Lung microvascular endothelial cell (primary cell): ENCODE results near the gene ASPN. TPM values are rescaled to one million over a fixed set of nuclear protein-coding genes. Genes with fewer than 3 reads are reported as not detected.

Experiments used
- DNase-seq, 2 donors: peaks; one replicate each; pipeline versions ENCODE4 v3.0.0 to v3.0.0-alpha.2; 2010; ENCODE audit warnings: low read depth in 2 of 2
- total RNA-seq: library from RNA; depleted of rRNA; stranded (reverse); fragments of >200 nt; gene quantifications from 2 replicates; pipeline ENCODE4 v1.2.1, GENCODE V29; 2014

Gene ASPN
- total RNA-seq = not detected in 2 replicates

DNA sequence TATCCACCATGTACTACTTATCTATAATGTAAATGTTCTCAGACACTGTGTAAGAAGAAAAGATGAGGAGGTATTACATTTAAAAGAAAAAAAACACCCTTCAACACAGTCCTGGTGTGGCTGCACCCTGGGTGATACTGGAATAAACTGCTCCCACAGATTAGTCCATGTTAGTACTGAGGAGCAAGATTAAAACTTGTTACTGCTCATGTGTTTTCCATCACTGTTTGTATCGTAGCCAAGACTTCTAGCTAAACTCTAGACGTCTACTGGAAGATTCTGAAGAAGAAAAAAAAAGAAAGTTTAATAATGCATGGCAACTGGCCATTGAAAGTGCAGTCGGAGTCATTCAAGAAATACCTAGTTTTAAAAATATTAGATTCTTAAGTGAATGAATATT lies at the start of gene ASPN:
Gene ASPN, minus strand, starts transcription at position 178 of the 400 bp plus-strand sequence.
- no peak for DNase-seq

DNA sequence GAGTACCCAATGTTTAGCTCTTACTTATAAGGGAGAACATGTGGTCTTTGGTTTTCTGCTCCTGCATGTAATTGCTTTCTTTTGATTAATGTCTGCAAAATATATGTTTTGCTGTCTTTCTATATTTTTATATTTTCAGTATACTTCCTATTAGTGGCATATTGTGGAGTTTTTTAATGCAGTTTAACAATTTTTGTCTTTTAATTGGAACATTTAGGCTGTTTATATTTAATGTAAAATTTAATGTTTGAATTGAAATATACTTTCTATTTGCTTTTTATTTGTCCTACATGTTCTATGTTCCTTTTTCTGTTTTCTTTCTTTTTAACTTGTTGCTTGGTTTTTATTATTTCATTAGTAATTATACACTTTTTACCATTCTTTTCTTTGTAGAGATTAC lies 48.6 kb upstream of the ASPN start:
- no peak for DNase-seq

DNA sequence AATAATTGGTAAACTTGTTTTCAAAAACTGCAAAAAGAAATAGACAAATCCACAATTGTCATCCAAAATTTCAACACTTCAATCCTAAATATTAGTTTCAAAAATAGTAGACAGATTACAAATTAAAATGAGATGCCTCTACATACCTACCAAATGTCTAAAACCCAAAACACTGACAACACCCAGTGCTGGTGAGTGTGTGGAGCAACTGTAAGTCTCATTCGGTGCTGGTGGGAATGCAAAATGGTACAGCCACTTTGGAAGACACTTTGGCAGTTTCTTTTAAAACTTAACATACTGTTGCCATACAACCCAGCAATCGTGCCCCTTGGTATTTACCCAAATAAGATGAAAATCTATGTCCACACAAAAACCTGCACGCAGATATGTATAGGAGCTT lies 46.8 kb upstream of the ASPN start:
- no peak for DNase-seq

DNA sequence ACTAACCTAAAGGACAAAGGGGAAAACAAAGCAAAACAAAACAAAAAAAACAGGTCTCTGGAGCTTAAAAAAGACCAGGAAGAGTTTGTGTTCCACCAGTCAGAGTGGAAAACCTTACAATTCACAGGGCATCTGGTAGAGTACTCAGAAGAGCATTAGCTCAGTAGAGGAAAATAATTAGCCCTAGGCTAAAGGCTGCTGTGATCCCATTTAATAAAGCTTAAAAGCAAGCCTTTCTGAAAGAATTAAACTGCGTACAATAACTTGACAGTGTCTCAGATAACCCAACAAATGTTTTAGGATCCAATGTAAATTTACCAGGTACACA lies 46.2 kb upstream of the ASPN start:
- no peak for DNase-seq

DNA sequence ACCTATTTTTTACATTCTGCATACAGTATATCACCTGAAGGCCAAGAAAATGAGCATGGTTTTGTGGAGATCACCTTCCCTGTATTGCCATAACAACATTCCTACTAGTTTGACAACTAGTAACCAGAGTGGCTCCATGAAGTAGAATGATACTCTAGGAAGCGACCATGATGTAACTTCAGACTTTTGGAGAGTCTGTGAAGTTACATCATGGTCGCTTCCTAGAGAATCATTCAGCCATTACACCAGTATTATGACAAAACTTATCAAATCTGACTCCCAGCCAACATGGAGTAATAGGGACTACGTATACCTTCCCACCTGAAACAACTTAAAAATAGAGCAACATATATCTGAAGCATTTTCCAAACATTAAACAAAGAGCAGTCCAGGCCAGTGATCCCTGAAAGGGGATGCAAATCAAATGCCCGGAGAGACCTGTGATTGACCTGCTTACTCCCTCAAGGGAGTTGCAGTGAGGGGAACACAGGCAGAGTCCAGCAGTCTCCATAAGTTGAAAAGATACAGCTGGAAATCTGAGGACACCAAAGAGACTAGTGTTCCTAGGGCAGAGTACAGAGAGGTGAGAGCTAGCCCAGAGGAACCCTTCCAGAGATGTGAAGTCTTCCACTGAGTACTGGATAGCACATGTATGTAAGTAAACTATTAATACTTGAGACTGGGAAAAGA lies 45.7 kb upstream of the ASPN start:
- no peak for DNase-seq

DNA sequence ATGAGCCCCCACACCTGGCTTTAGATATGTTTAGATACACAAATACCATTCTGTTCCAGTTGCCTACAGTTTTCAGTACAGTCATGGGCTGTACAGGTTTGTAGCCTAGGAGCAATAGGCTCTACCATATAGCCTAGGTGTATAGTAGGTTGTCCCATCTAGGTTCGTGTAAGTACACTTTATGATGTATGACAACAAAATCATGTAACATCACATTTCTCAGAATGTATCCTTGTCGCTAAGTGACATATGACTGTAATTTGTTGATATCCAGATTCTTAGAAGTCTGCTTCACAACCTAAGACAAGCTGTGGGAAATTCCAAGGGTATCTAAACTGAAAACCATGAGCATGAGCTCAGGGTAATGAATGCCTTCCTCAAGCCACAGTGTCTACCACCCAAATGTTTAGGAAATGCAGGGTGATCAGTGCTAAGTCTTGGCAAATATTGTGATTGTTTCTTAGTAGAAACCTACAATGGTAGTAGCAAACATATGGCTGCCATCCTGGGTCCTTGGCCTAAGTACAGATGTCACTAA lies 45.1 kb upstream of the ASPN start:
- no peak for DNase-seq

DNA sequence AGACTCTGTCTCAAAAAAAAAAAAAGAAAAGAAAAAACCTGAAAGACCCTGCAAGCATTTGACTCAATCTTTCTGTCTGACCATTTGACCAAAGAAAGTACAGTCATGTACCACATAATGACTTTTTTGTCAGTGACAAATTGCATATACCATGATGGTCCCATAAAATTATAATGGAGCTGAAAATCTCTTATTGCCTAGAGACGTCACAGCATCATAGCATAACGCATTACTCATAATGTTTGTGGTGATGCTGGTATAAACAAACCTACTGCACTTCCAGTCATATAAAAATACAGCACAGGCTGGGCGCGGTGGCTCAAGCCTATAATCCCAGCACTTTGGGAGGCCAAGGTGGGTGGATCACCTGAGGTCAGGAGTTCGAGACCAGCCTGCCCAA lies 43.0 kb upstream of the ASPN start:
- DNase-seq = no peak

DNA sequence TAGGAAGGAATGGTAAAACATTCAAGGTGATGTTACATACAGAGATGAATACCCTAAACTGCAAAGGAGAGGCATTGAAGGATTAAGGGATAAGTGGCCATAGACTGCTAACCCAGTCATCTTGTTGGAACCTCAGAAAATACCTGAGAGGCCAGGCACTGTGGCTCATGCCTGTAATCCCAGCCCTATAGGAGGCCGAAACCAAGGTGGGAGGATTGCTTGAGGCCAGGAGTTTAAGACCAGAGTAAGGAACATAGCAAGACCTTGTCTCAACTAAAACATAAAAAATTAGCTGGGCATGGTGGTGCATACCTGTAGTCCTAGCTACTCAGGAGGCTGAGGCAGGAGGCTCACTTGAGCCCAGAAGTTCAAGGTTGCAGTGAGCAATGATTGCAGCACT lies 42.6 kb upstream of the ASPN start:
- no peak for DNase-seq

DNA sequence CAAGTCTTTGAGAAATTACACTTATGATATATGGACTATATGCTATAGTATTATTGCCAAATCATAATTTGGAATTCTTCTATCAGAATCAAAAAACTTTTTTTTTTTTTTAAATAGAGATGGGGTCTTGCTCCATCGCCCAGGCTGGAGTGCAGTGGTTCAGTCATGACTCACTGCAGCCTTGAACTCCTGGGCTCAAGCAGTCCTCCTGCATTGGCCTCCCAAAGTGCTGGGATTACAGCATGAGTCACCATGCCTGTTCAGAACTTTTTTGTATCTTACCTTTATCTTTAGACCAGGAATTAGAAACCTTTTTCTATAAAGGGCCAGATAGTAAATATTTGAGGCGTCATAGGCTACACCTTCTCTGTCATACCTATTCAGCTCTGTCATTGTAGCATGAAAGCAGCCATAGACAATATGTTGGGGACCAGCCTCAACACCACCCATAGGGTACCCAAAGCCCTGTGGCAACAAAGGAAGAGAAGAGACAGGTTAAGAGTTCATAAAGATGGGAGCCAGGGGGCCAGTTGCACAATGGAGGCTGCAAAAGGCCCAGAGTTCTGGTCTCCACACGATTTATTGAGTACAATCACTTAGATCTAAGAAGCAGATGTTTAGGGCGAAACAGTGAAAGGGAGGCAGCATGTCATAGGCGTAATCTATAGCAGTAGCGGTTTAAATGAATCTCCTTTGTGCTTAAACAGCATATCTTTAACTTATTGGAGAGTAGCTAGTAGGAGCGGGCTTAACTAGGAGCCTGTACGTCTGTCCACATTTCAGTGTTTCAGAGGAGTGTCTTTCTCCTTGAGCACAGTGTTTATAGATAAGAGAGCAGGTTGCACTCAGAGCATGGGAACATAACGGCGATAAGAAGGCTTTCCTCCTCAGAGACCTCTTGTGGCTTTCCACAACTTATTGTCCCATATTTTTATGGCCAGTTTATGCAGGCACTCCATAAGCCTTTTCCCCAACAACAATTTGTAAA lies 41.0 kb upstream of the ASPN start:
- no peak for DNase-seq

DNA sequence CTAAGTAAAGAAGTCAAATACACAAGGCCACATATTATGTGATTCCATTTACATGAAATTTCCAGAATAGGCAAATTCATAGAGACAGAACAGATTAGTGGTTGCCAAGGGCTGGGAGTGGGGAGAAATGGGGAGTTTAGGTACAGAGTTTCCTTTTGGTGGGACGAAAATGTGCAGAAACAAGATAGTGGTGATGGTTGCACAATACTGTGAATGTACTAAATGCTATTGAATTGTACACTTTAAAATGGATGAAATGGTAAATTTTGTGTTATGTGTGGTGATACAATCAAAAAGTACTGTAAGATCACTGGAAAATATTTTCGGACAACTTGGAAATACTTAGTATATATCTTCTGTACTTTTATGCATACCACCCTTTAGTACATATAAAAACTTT lies 38.5 kb upstream of the ASPN start:
- no peak for DNase-seq

DNA sequence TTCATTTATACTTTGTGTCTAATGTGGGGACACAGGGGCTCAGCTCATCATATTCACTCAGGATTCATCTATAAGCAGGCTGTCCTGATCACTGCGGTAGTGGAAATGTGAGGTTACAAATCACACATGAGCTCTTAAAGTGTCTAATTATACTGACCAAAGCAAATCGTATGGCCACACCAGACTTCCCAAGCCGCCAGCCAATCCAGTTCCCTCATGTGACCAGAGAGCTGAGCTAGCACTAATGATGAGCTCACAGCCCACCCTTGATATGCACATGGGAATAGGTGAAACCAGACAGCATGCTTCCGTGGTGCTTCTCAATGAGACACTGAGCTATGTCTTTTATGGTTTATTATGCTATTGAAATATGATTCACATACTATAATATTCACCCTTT lies 35.9 kb upstream of the ASPN start:
- DNase-seq = no peak

DNA sequence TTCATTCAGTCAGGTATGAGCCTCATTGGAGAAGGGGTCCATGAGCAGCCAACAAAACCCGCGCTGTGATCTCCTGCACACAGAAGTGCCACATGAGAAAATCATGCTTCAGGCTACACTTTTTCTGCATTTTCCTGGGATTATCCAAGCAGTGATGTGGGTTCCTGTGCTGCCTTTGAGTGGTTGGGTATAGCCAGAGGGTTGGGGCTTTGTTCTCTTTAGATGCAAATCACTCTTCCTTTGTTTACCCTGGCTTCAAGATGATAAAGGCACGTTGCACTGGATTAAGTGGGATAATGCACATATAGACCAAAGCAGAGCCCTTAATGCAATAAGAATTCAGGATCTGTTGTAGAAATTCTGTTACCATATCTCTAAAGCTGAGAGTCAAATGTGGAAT lies 34.7 kb upstream of the ASPN start:
- no peak for DNase-seq

DNA sequence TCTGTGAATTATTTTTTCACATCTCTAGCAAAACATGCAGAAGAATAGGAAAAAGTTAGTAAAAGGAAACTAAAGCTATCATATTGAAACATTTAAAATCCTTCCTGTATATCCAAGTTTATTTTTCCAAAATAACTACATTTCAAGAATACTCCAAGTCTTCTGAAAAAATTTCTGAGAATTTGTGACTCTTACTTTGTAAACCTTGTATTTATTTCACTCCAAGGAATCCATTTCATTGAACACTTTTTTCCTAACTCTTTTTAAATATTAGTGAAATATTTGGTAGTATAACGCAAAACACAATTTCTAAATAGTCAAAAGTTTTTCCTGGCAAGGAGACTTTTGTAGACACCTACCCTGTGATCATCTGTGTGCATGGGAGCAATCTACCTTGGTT lies 34.2 kb upstream of the ASPN start:
- no peak for DNase-seq

DNA sequence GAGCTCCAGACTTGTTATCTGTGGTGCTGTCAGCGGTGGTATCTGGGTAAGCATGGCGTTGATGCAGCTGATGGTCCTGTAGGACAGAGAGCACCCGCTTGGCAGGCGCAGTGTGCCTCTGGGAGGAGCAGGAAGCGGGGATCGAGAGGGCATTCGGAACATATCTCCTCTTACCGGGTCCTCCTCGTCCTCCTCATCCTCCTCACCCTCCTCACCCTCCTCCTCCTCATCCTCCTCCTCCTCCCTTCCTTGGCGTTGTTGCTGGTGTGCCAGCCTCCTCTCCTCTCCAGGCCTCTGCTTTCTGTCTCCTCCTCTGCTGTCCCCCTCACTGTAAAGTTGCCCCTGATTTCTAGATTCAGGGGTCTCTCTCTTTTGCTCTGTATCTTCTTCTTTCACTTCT lies 32.3 kb upstream of the ASPN start:
- no peak for DNase-seq

DNA sequence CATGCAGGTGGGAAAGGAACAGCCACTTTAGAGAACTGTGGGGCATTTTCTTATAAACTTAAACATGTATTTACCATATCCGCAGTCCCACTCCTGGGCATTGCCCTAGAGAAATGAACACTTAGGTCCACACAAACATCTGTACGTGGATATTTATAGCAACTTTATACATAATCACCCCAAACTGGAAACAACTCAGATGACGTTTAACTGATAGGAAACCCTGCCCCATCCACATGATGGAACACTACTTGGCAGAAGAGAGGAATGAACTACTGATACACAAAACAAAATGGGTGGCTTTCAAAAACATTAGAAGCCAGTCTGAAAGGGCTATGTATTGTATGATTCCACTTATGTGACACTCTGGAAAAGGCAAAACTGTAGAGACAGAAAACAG lies 31.0 kb upstream of the ASPN start:
- peak in 1 of 2 donors; percentile 62 for DNase-seq

DNA sequence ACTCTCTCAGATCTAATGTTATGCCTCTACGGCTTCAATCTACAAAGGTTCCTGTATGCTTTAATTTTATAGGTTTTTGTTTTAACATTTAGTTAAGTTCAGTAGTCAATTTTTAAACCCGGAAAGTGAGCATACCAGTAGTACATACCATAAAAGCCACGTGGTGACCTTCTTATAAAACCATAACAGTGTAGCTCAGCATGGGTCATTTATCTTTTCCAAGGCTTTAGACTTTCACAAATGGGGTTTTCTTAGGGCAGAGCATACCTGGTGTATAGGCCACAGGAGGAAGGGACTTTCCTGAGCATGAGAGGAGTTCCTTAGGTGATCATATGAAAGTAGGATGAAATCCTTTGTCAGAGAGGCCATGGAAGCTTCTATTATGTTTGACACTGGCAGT lies 30.3 kb upstream of the ASPN start:
- DNase-seq = no peak

DNA sequence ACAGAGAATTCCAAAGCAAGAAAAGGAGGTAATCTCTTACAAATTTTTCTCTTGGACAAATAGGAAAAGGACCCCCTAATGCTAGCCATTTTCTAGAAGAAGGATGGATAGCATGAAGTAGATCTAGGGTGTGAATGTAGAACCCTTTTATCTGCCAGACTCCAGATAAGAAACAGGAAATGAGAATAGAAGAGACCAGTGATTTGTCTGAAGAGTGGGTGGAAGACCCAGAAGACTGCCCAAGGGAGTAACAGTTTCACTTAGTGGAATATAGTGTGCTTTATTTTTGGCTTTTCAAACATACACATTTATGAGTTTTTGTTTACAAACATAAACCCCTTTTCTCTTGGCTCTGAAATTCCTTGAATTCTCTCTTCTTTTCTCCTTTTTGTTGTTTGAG lies 28.4 kb upstream of the ASPN start:
- DNase-seq = no peak

DNA sequence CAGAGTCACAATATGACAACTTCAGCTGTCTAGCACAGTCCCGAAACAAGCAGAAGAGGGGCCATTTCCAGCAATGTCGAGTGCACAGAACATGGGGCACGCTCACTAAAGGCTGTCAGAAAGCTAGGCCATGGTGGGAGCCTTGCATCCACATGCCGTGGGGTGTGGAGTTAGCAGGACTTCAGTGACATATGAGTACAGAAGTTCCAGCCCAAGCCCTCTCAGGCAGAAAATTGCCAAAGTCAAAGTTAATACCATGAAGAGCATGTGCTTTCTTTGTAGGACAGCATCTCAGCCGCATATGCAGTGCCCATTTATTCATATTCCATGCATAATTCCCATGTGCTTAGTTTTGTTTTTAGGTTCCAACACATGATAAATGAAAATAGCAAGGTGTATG lies 26.7 kb upstream of the ASPN start:
- no peak for DNase-seq

DNA sequence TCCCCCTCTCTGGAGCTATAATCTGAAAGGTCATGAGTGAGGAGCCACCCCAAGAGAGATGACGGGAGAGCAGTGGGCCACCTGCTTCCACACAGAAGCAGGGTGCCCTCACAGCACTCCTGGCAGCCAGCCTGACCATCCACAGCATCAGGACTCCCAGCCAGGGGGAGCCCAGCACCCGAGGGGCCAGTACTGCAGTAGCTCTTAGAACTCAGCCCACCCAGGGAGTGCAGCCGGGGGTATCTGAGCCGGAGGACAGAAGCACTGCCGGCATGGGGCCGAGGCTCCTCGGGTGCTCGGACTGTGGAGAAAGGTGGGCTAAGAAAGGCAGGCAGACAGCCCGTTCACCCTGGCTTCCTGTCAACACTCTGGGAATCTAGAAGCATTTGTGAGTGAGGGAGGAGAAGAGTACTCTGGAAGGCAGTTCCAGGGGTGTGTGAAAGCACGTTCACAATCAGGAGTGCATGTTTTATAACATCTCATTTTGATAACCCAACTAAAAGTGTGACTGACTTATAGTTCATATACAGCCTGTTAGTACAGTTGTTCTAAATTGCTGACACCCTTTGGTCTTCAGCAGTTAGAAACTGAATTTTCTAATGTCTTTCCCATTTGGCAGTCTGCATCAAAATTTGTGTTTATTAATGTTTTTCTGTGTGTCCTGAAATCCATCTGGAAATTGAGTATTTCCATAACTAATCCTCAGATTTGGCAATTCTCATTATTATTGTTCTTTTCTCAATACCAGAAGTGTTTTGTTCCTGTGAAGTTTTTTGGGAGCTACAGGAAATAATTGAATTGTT lies 25.9 kb upstream of the ASPN start:
- no peak for DNase-seq

DNA sequence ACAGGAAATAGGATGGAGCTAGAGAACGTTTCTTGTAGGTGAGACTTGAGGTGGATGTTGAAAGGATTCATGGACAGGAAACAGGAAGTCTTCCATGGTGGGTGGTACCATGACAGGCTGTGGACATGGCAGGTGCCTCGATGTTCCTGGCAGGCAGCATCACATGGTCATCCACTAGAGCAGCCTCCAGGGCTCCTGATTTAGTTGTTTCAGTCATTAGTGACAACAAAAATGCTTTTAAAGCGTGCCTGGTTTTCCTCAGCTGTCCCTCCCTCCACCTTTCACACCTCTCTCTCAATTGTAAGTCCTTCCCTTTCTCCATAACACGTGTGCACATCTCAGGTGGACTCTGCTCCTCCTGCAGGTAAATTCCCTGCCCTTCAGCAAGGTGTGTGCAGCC lies 25.2 kb upstream of the ASPN start:
- no peak for DNase-seq

DNA sequence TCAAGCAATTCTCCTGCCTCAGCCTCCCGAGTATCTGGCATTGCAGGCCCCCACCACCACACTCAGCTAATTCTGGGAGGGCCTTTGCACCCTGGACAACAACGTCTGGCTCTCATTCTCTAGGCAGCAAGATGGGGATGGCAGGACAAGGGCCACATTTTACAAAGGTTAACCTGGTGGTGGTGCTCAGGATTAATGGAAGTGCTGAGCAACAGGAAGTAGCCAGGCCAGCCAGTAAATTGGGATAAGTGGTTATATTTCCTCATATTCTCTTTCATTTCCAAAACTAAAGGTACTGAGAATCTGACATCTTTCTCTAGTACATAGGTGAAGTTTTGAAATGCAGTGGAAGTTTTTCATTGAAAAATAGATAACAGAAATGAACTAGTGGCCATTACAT lies 24.7 kb upstream of the ASPN start:
- peak in 1 of 2 donors; percentile 17 for DNase-seq
